Endometrial microvascular endothelial cells (primary cell): ENCODE data around the gene GADL1. TPM values are rescaled to one million over a fixed set of nuclear protein-coding genes. Genes with fewer than 3 reads are reported as not detected.

Source experiments
- in situ Hi-C: cut with HindIII; loops from 2 replicates; pipeline ENCODE4 v1.10.0; 2017; ENCODE audit warnings: low sequenced_read_pairs, low pct_unique_long_range_greater_than_20kb; ENCODE audit errors: inconsistent ontology term
- total RNA-seq: library from RNA; depleted of rRNA; stranded (reverse); fragments of >200 nt; gene quantifications from one replicate; pipeline ENCODE4 v1.2.3, GENCODE V29; 2015; ENCODE audit errors: inconsistent ontology term

The GADL1 gene
- total RNA-seq, 1 donor from 2014 or later = 0.09 TPM

- in situ Hi-C loops = no loop called here
Measured at GRCh38 chr3:30893678-30894325, 659 bp downstream of the GADL1 start.

DNA sequence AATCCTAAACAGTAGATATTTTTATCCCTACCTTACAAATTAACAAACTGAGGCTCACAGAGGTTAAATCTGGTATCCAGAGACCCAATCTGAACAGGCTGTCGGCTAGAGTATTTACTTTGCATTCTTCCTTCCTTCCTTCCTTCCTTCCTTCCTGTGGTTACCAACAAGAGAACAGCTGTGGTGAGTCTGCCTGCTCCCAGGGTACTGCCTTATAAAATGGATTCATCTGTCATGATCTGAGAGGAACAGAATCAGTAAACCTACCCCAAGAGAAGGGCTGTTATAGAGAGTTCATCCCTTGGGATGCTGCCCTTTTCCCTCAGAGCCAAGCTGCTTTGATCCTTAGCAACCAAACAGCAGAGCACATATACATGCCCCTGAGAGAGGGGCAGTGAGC lies 3.6 kb downstream of the GADL1 start:
- in situ Hi-C loops = no loop called here

GRCh38 chr3:30886888-30887287 lies 7.6 kb downstream of the GADL1 start:
- in situ Hi-C loops = no loop called here

- in situ Hi-C loops = no loop called here
Measured at GRCh38 chr3:30878862-30879261, 15.6 kb downstream of the GADL1 start.

- in situ Hi-C loops = no loop called here
Measured at GRCh38 chr3:30875505-30875904, 19.0 kb downstream of the GADL1 start.

DNA sequence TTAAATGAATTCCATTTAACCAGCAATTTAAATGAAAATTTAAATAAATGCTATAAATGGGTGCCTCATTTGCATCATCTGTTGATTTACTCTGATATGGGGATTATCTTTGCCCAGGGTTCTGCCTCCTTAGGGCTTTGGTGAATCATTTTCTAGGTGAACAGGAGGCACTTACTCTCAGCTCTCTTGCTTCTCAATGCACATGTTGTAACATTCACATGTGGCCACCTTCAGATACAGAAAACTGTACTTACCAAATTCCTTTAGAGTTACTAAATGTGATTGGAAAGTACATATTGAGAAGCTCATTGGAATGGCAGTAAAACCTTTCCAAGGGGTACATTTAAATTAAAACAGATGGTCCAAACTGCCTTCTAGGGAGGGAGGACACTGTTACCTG lies 20.8 kb downstream of the GADL1 start:
- in situ Hi-C loops = no loop called here

GRCh38 chr3:30872879-30873278 lies 21.6 kb downstream of the GADL1 start:
- in situ Hi-C loops = no loop called here

DNA sequence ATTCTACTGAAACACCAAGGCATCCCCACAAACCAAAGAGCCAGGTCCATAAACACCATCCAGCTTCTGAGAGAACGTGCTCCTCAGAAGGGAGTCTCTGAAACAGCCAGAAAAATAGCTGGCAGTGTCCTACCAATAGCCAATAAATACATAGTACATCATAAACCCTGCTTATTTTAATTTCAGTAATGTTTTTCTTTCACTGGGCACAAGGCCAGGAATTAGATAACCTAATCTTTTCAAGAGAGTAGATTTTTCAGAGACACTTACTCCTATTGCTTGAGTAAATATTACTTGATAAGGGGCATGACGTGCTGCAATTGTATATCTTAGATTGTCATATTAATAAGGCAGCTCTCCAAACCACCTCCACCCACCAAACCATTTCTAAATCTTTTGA lies 22.7 kb downstream of the GADL1 start:
- in situ Hi-C loops = no loop called here

DNA sequence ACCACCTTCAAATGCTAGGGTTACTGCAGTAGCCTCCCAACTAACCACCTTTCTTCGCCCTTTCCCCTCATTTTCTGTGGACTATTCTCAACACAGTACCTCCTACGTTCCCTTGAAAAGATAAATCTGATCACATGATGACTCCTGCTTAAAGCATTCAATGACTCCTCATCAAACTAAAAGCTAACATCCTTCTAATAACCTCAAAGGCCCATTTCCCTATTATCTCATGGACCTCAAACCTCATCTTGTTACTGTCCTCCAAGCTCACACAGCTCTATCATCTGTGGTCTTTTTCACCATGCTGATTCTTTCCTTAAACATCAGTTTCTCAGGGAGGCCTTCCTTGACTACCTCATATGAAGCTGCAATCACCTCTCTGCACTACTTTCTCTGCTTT lies 29.6 kb downstream of the GADL1 start:
- in situ Hi-C loops = no loop called here

- in situ Hi-C loops = no loop called here
Measured at GRCh38 chr3:30864132-30864531, 30.3 kb downstream of the GADL1 start.

GRCh38 chr3:30862004-30862403 lies 32.5 kb downstream of the GADL1 start:
- in situ Hi-C loops = no loop called here

GRCh38 chr3:30858894-30859389 lies 35.5 kb downstream of the GADL1 start:
- in situ Hi-C loops = no loop called here

DNA sequence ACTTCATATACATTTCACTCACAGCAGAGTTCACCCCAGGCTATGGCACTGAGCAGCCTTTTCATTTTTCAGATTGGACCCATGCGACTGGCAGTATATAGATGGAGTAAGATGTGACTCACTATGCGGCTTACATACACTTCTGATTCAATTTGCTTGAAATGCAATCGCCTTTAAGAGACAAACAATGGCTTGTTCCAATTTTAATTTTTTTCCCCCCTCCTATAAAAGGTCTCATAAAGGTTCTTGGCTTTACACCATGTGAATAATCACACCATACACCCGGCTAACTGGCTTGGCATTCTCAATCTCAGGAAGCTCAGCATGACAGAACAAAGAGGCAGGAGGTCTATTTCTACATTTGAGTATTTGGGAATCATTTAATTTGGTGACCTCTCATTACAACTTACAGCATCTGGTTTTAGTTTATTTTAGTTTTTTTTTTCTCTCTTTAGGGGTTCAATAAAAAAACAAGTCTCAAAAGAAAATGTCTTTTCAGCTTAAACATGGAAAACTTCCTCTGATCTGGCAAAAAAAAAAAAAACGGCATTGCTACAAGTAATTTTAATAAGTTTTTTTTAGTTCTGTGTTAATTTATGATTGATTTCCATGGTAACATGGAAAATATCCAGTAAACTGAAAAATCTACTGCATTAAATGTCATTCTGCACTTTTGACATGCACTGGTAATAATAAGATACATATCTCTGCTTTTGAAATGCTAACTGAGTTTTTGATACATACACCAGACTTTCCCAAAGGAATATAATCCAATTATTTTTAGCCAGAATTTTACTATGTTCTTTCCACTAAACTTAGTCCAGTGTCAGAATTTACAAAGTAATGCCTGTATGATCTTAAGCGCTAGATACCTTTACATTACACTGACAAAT lies 38.8 kb downstream of the GADL1 start:
- in situ Hi-C loops = no loop called here

DNA sequence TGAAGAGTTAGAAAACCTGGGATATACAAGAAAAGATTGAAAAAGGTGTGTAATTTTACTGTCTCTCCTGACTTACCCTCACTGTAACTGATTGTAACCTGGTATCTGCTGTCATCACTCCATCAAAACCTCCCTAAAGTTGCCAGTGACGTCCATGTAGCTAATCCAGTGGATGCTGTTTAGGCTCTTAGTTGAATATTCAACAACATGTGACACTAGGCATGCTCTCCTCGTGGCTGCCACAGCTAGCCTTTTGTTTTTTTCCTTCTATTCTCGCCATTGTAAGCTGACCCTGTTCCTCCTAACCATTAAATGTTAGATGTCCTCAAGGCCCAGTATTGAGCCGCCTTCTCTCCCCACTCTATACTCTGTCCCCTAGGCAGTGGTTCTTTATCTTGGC lies 41.6 kb downstream of the GADL1 start:
- in situ Hi-C loops = no loop called here

DNA sequence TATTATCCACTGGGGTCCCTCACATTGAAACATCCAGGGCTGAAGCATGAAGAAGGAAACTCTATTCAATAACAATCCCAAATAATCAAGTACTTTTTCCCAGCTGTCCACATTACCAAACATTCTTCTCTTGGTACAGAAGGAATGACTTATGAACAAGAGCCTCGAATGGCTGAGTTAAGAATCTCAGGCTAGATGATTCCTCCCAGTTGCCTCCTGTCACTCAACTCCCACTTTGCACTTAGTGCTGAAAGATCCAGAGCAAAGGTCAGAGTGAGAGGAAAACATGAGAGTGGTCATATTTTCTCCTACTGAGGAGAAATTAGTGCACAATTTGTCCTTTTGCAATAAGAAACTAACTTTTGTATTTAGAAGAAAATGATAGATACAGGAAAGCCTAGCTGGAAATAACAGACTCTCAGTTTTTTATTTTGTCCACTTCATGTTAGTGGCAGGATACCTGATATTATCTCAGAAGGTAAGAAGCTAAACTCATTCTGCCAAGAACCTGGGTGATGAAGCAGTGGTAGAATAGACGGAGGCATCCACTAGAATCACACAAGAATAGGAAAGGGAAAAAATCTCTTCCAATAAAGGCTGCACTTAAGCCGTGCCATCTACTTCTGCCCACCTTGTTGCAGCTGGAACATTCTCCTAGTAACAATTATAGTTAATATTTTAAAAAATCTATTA lies 46.2 kb downstream of the GADL1 start:
- in situ Hi-C loops = no loop called here

- in situ Hi-C loops = no loop called here
Measured at GRCh38 chr3:30847592-30847991, 46.9 kb downstream of the GADL1 start.

- in situ Hi-C loops = no loop called here
Measured at GRCh38 chr3:30845606-30846005, 48.9 kb downstream of the GADL1 start.

GRCh38 chr3:30843877-30844276 lies 50.6 kb downstream of the GADL1 start:
- in situ Hi-C loops = no loop called here

GRCh38 chr3:30836141-30836540 lies 58.3 kb downstream of the GADL1 start:
- in situ Hi-C loops = no loop called here

- in situ Hi-C loops = no loop called here
Measured at GRCh38 chr3:30835667-30836066, 58.8 kb downstream of the GADL1 start.
